GM21367 (cell line): ENCODE results near the gene QTRT2.

ENCODE experiments used
- ATAC-seq: cut with Tn5 transposase; IDR thresholded peaks from one replicate; pipeline ENCODE4 v1.9.1; 2021; ENCODE audit not compliant: unreplicated experiment

QTRT2 gene

DNA sequence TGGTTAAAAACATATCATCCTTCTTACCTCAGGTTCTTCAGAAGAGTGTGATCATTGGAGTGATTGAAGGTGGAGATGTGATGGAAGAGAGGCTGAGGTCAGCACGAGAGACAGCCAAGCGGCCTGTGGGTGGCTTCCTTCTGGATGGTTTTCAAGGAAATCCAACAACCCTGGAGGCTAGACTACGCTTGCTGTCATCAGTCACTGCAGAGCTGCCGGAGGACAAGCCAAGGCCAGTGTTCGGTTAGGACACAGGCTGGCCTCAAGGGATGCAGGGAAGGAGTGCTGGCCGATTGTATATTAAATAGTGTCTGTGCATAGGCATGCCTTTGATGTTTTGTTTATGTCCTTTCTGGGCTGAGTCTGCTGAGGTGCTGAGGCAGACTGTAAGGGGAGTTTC, 20.2 kb downstream of the QTRT2 start:
- no peak for ATAC-seq

- ATAC-seq: no peak
Measured at GRCh38 chr3:114078126-114078525, 21.6 kb downstream of the QTRT2 start.

- no peak for ATAC-seq
Measured at GRCh38 chr3:114079761-114080160, 23.2 kb downstream of the QTRT2 start.

DNA sequence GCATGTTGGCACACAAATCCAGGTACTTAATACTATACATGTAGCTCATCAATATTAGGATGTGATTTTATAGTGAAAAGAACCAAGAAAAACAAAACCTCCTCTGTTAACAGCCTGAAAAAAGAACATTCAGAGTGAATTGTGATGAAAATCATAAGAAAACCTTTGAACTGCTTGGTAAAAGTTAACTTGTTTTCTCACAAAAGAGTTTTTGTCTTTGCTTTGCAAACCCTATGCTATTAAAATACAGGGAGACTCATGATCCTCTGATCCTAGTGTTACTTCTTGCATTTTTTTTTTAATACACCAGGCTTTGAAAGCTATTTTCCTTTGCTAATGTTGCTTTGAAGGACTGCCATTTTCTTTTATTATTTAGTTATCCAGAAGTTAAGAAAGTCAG, 23.7 kb downstream of the QTRT2 start:
- ATAC-seq: no peak

GRCh38 chr3:114081037-114081436, 24.5 kb downstream of the QTRT2 start:
- ATAC-seq: no peak

DNA sequence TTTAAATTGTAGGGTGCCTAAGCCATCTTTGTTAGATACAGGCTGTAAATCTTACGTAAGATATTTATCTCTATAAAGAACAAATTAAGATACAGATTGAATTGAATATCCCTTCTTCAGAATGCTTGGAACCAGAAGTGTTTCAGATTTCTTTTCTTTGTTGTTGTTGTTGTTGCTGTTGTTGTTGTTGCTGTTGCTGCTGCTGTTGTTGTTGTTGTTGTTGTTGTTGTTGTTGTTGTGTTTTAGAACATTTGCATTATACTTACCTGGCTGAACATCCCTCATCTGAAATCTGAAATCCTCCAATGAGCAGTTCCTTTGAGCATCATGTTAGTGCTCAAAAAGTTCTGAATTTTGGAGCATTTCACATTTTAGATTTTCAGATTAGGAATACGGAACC, 26.6 kb downstream of the QTRT2 start:
- no peak for ATAC-seq

DNA sequence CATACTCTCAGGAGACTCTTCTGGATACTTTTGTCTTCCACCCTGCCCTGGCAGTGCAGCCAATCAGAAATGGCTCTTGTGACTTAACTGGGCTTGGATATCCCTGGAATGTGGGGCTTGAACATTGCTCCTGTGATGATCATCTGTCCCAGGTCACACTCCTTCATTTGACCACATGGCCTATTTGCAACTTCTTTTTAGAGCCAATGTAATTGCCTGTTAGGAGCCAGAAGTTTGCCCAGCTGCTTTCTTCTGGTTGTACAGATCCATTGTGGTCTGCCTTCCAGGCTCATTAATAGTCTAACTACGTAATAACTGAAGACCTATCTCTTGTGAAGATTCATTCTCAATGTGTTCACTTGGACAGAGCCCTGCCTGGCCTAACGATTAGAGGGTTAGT, 29.8 kb downstream of the QTRT2 start:
- no peak for ATAC-seq

- no peak for ATAC-seq
Measured at GRCh38 chr3:114089675-114090074, 33.1 kb downstream of the QTRT2 start.

GRCh38 chr3:114092151-114093015, 35.8 kb downstream of the QTRT2 start:
- no peak for ATAC-seq

GRCh38 chr3:114093016-114093380, 36.5 kb downstream of the QTRT2 start:
- no peak for ATAC-seq

DNA sequence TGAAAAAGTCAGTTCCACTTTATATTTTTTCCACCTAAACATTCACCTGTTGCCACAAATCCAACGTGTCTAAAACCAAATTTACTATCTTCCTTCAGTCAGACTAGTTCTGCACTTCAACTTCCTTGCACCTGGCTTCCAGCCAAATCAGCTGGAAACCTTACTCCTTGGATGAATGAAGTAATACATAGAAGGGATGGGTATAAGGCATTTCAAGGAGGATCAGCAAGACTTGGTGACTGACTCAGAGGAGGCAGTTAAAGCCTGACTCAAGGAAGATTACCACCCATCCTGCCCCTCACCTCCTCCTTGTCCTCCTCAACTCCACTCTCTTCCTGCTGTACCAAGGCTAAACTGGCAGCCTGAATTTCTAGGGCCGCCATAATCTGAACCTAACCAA, 37.1 kb downstream of the QTRT2 start:
- no peak for ATAC-seq

- no peak for ATAC-seq
Measured at GRCh38 chr3:114095796-114096195, 39.3 kb downstream of the QTRT2 start.

GRCh38 chr3:114101101-114101500, 44.6 kb downstream of the QTRT2 start:
- ATAC-seq: no peak

GRCh38 chr3:114103181-114103580, 46.6 kb downstream of the QTRT2 start:
- ATAC-seq: no peak

DNA sequence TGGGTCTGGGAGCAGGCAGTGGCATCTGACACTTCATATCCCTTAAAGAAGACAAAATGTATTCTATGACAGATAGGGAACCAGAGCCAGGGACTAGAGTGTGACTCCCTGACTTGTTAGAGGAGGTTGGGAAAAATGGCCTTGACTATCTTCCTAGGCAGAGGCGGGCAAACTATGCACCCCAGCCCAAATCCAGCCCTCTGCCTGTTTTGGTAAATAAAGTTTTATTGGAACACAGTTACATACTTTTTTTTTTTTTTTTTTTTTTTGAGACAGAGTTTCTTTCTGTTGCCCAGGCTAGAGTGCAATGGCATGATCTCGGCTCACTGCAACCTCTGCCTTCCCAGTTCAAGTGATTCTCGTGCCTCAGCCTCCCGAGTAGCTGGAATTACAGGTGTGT, 47.3 kb downstream of the QTRT2 start:
- no peak for ATAC-seq

DNA sequence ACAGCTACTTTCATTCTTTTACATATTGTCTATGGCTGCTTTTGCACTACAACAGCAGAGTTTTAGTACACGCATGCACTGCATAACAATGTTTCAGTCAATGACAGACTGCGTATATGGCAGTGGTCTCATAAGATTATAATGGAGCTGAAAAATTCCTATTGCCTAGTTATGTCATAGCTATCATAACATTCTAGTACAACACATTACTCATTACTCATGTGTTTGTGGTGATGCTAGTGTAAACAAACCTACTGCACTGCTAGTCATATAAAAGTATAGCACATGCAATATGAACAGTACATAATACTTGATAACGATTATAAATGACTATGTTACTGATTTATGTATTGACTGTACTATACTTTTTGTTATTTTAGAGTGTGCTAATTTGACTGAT, 47.9 kb downstream of the QTRT2 start:
- ATAC-seq: no peak

DNA sequence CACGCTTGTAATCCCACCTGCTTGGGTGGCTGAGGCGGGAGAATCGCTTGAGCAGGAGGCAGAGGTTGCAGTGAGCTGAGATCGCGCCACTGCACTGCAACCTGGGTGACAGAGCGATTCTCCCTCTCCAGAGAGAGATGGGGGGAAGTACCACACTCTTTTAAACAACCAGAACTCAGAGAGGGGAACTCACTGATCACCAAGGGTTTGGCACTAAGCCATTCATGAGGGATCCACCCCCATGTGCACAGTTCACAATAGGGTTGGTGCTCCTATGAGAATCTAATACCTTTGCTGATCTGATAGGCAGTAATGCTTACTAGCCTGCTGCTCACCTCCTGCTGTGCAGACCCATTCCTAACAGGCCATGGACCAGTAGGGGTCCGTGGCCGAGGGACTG, 51.6 kb downstream of the QTRT2 start:
- ATAC-seq: no peak

DNA sequence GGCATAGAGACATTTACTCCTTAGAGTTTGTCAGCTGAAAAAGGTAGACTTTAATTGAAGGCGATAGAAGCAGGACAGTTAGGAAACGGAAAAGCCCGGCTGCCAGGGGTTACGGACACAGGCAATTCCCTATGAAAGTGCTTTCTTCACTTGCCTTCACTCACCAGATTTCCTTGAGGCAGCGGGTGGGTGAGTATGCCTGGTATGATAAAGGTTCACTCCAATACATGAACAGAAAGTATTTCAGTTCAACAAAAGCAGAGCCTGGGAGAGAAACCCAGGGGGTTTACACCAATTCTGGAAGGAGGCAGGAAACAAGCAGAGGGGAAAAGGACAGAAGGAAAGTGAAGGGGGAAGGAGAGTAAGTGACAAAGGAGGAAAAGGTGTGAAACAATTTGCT, 53.9 kb downstream of the QTRT2 start:
- ATAC-seq: no peak

DNA sequence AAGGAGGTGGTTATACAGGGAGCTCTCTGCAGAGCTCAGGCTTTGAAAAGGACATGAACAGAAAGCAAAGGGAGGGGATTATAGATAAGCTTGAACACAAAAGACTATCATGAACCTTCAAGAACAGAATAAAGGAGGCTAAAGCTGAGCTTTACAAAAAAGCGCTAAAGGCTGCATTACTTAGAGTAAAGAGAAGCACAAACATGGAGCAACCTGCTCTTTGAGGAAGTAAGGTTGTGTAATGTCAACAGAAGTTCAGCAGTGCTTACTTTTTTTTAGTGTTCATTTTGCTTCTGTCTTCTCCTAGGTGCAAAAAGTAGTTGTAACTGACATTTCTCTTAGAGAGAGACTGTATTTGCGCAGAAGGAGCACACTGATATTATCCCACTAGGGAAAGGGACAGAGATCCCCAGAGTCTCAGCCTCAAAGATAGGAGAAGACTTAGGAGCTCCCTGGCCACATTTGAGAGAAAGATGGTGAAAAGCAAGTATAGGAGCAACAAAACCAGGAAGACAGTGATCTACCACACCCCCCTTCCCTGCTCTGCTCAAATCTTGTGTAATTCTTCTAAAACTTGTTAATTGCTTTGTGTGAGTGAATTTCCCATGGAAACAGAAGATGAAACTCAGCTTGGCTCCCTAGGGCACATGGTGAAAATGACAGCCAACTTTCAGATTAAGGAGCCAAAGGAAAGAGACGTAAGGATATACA, 54.7 kb downstream of the QTRT2 start:
- ATAC-seq: no peak

DNA sequence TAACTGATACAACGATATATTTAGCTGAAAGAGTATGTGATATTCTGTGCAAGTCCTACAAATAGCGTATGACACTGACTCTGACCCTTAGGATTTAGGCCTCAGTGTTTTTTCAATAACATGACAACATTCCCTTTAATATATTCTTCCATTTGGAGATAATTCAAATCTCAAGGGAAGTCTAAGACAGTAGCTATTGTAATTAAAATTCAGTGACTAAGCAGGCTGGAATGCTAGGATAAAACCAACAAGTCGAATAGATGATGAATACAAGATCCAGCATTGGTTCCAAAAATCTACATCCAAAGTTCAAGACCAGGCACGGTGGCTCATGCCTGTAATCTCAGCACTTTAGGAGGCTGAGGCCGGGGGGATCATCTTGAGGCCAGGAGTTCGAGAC, 56.2 kb downstream of the QTRT2 start:
- no peak for ATAC-seq

- ATAC-seq: no peak
Measured at GRCh38 chr3:114114719-114115118, 58.2 kb downstream of the QTRT2 start.

GRCh38 chr3:114115143-114115542, 58.6 kb downstream of the QTRT2 start:
- no peak for ATAC-seq

GRCh38 chr3:114119776-114120175, 63.2 kb downstream of the QTRT2 start:
- no peak for ATAC-seq
